Measurements from ENCODE around the gene PRKCE. TPM values are rescaled to one million over a fixed set of nuclear protein-coding genes. Genes with fewer than 3 reads are reported as not detected.
"Not testable (repeated sequence)": the region's sequence is repeated elsewhere in the genome, so short reads cannot be mapped to it uniquely, and the experiment has no call there.

The PRKCE gene
- total RNA-seq, 1 experiment from 2014 or later: 17.7 TPM

GRCh38 chr2:45688479-45689298 is 37.2 kb downstream of the PRKCE start:
- no TSS peak for BruUV-seq (replicated peaks)
- Mint-ChIP-seq H3K4me3 (ENCODE audit: low read depth, unreplicated experiment) (no peak overlapping the region), H3K36me3 (ENCODE audit: insufficient read depth, unreplicated experiment) (no peaks in the 10 kb centered on the region), H3K9me3 (ENCODE audit: low read depth, unreplicated experiment) (no peaks in the 10 kb centered on the region), H3K4me1 (ENCODE audit: low read depth, unreplicated experiment) (peaks cover 27% of the 10 kb centered on the region), H3K27me3 (ENCODE audit: unreplicated experiment) (no peaks in the 10 kb centered on the region), H3K27ac (ENCODE audit: unreplicated experiment) (no peak overlapping the region)
- intact Hi-C loops (cut with micrococcal nuclease; ENCODE audit: unreplicated experiment): no loop called here
- TF ChIP-seq CTCF (IDR thresholded peaks at IDR 0.05; ENCODE audit: unreplicated experiment): no peak
- CTCF ChIA-PET: no interaction called here
- no peak for DNase-seq

GRCh38 chr2:45690231-45690630 is 38.8 kb downstream of the PRKCE start:
- Mint-ChIP-seq H3K27me3 (ENCODE audit: unreplicated experiment) (no peaks in the 10 kb centered on the region), H3K9me3 (ENCODE audit: low read depth, unreplicated experiment) (no peaks in the 10 kb centered on the region), H3K4me3 (ENCODE audit: low read depth, unreplicated experiment) (no peak overlapping the region), H3K27ac (ENCODE audit: unreplicated experiment) (no peak overlapping the region), H3K36me3 (ENCODE audit: insufficient read depth, unreplicated experiment) (no peaks in the 10 kb centered on the region), H3K4me1 (ENCODE audit: low read depth, unreplicated experiment) (peaks cover 11% of the 10 kb centered on the region)
- no peak for DNase-seq
- BruUV-seq (replicated peaks): no TSS peak
- intact Hi-C loops (cut with micrococcal nuclease; ENCODE audit: unreplicated experiment): no loop called here
- CTCF ChIA-PET: no interaction called here
- TF ChIP-seq CTCF (IDR thresholded peaks at IDR 0.05; ENCODE audit: unreplicated experiment): no peak

- TF ChIP-seq CTCF (IDR thresholded peaks at IDR 0.05; ENCODE audit: unreplicated experiment): no peak
- Mint-ChIP-seq H3K36me3 (ENCODE audit: insufficient read depth, unreplicated experiment) (no peaks in the 10 kb centered on the region), H3K4me3 (ENCODE audit: low read depth, unreplicated experiment) (no peak overlapping the region), H3K4me1 (ENCODE audit: low read depth, unreplicated experiment) (peaks cover 8% of the 10 kb centered on the region), H3K9me3 (ENCODE audit: low read depth, unreplicated experiment) (no peaks in the 10 kb centered on the region), H3K27ac (ENCODE audit: unreplicated experiment) (no peak overlapping the region), H3K27me3 (ENCODE audit: unreplicated experiment) (no peaks in the 10 kb centered on the region)
- no peak for DNase-seq
- intact Hi-C loops (cut with micrococcal nuclease; ENCODE audit: unreplicated experiment): no loop called here
- CTCF ChIA-PET: no interaction called here
- BruUV-seq (replicated peaks): no TSS peak
Measured at GRCh38 chr2:45691171-45691999, 39.9 kb downstream of the PRKCE start.

- Mint-ChIP-seq H3K27me3 (ENCODE audit: unreplicated experiment) (no peaks in the 10 kb centered on the region), H3K9me3 (ENCODE audit: low read depth, unreplicated experiment) (no peaks in the 10 kb centered on the region), H3K4me1 (ENCODE audit: low read depth, unreplicated experiment) (peaks cover 8% of the 10 kb centered on the region), H3K4me3 (ENCODE audit: low read depth, unreplicated experiment) (no peak overlapping the region), H3K36me3 (ENCODE audit: insufficient read depth, unreplicated experiment) (no peaks in the 10 kb centered on the region), H3K27ac (ENCODE audit: unreplicated experiment) (no peak overlapping the region)
- CTCF ChIA-PET: no interaction called here
- no peak for TF ChIP-seq CTCF (IDR thresholded peaks at IDR 0.05; ENCODE audit: unreplicated experiment)
- no peak for DNase-seq
- BruUV-seq (replicated peaks): no TSS peak
- intact Hi-C loops (cut with micrococcal nuclease; ENCODE audit: unreplicated experiment): no loop called here
Measured at GRCh38 chr2:45692566-45692965, 41.1 kb downstream of the PRKCE start.

- H3K4me1 Mint-ChIP-seq (ENCODE audit: low read depth, unreplicated experiment); H3K36me3 Mint-ChIP-seq (ENCODE audit: insufficient read depth, unreplicated experiment); DNase-seq; CTCF ChIA-PET; H3K9me3 Mint-ChIP-seq (ENCODE audit: low read depth, unreplicated experiment); BruUV-seq (replicated peaks); H3K27me3 Mint-ChIP-seq (ENCODE audit: unreplicated experiment); H3K4me3 Mint-ChIP-seq (ENCODE audit: low read depth, unreplicated experiment); H3K27ac Mint-ChIP-seq (ENCODE audit: unreplicated experiment); intact Hi-C loops (cut with micrococcal nuclease; ENCODE audit: unreplicated experiment): not testable (repeated sequence)
Measured at GRCh38 chr2:45695480-45696007, 44.1 kb downstream of the PRKCE start.

Measured in Calu3 (cell line).